K562 (cell line): ENCODE measurements around the gene PKP1. TPM values are rescaled to one million over a fixed set of nuclear protein-coding genes. Genes with fewer than 3 reads are reported as not detected.

Experiments
- ATAC-seq: fragments of 200-7000 bp; cut with Tn5 transposase; 3 replicates; pipeline ENCODE4 v1.9.1; 2020; ENCODE audit warnings: moderate library complexity
- BruUV-seq: library from RNA; stranded (reverse); fragments of 400-500 nt; replicated peaks from 2 replicates; lab custom pipeline; 2021; lab: Mats Ljungman, UMichigan
- CTCF ChIA-PET: fragments of 300-600 bp; formaldehyde crosslinking; extraction: SDS; loops from one replicate; lab custom pipeline; 2021; ENCODE audit warnings: low intra/inter-chr PET ratio; lab: Yijun Ruan, JAX
- POLR2A ChIA-PET: fragments of 300-600, 350-650 bp; sonication (Branson Sonifier 250); formaldehyde crosslinking; extraction: SDS; loops from one replicate; lab custom pipeline; 2021; ENCODE audit warnings: antibody characterized with exemption, inconsistent platforms; lab: Yijun Ruan, JAX
- DNase-seq, 4 experiments: peaks; one replicate each; pipeline versions ENCODE4 v3.0.0 to v3.0.0-alpha.2; 2011 to 2018; ENCODE audit warnings: low spot score in 3 of 4, mixed read lengths in 3 of 4; ENCODE audit errors: extremely low read depth in 1 of 4
- FAIRE-seq: peaks from 2 replicates; lab custom pipeline; 2011; peaks lifted over from hg19 to GRCh38; lab: Jason Lieb, UNC
- H2AFZ ChIP-seq: 2 replicates; pipeline ENCODE4 v1.6.0; 2011; ENCODE audit warnings: low read depth, low read length, control low read depth, inconsistent platforms
- H3K27ac ChIP-seq: fragments of 200-600 bp; 3 replicates; pipeline ENCODE4 v1.8.0; 2011; ENCODE audit warnings: low read depth, mild to moderate bottlenecking, control low read depth, inconsistent platforms, low read length, moderate library complexity, mixed read lengths; ENCODE audit errors: extremely low read depth
- H3K27me3 ChIP-seq, 2 experiments: fragments of 300-600 bp in 1 of 2; 2 replicates in 1 of 2; 3 replicates in 1 of 2; pipeline versions ENCODE4 v1.6.0 to v1.8.0; 2011; ENCODE audit warnings: inconsistent platforms in 2 of 2, low read length in 2 of 2, mild to moderate bottlenecking in 1 of 2, mixed read lengths in 1 of 2, moderate library complexity in 1 of 2; ENCODE audit not compliant: control insufficient read depth in 2 of 2, insufficient read depth in 2 of 2
- H3K36me3 ChIP-seq: fragments of 300-600 bp; 3 replicates; pipeline ENCODE4 v1.8.0; 2011; ENCODE audit warnings: mild to moderate bottlenecking, low read length, inconsistent platforms; ENCODE audit not compliant: control insufficient read depth, insufficient read depth
- H3K4me1 ChIP-seq, 2 experiments: fragments of 200-600 bp in 1 of 2; replicated peaks in 1 of 2; 2 replicates in 1 of 2; 3 replicates in 1 of 2; pipeline versions ENCODE4 v1.5.1 to v1.8.0; 2011; ENCODE audit warnings: inconsistent platforms in 2 of 2, low read length in 2 of 2, mild to moderate bottlenecking in 1 of 2, mixed read lengths in 1 of 2, moderate library complexity in 1 of 2; ENCODE audit not compliant: control insufficient read depth in 2 of 2, insufficient read depth in 2 of 2
- H3K4me2 ChIP-seq: 2 replicates; pipeline ENCODE4 v1.6.1; 2011; ENCODE audit warnings: low read length, control low read depth, inconsistent platforms, mixed read lengths; ENCODE audit not compliant: insufficient read depth
- H3K4me3 ChIP-seq: fragments of 200-600 bp; sonication (generic), shearing (Covaris generic); 2 replicates; pipeline ENCODE4 v1.5.1; 2016; ENCODE audit warnings: control low read depth, inconsistent platforms
- H3K79me2 ChIP-seq: fragments of 200-600 bp; 3 replicates; pipeline ENCODE4 v1.8.0; 2011; ENCODE audit warnings: low read length, inconsistent platforms; ENCODE audit not compliant: control insufficient read depth, insufficient read depth
- H3K9ac ChIP-seq, 2 experiments: 2 replicates each; pipeline versions ENCODE4 v1.6.0 to v1.6.1; 2011; ENCODE audit warnings: low read depth in 2 of 2, low read length in 2 of 2, control low read depth in 1 of 2, inconsistent platforms in 1 of 2, mild to moderate bottlenecking in 1 of 2, mixed read lengths in 1 of 2; ENCODE audit not compliant: insufficient read depth in 1 of 2
- H3K9me1 ChIP-seq: one replicate; pipeline ENCODE4 v1.6.0; 2011; ENCODE audit warnings: inconsistent platforms, mild to moderate bottlenecking, low read length, moderate library complexity; ENCODE audit not compliant: control insufficient read depth, insufficient read depth
- H3K9me3 ChIP-seq: replicated peaks from 2 replicates; pipeline ENCODE4 v1.5.1; 2011; ENCODE audit warnings: low read depth, low read length, inconsistent platforms; ENCODE audit not compliant: control insufficient read depth, insufficient read depth
- H4K20me1 ChIP-seq: replicated peaks from 2 replicates; pipeline ENCODE4 v1.6.1; 2011; ENCODE audit warnings: low read length, inconsistent platforms, mixed read lengths; ENCODE audit not compliant: control insufficient read depth, insufficient read depth
- ATF1 ChIP-seq, 2 experiments: fragments of 450-650 bp in 1 of 2; IDR thresholded peaks; 2 replicates each; pipeline ENCODE4 v1.6.1; 2016; ENCODE audit warnings: missing compliant biosample characterization in 1 of 2, missing genetic modification characterization in 1 of 2
- BHLHE40 ChIP-seq: IDR thresholded peaks from 2 replicates; pipeline ENCODE4 v1.6.1; 2011; ENCODE audit warnings: low read length, improper control_type of control experiment
- CCNT2 ChIP-seq: IDR thresholded peaks from 2 replicates; pipeline ENCODE4 v1.6.1; 2011; ENCODE audit warnings: borderline replicate concordance, low read depth, mild to moderate bottlenecking, moderate library complexity, mixed read lengths, low read length; ENCODE audit not compliant: insufficient read length; ENCODE audit errors: extremely low read depth
- HMGN3 ChIP-seq: IDR thresholded peaks from 2 replicates; pipeline ENCODE4 v1.6.1; 2011; ENCODE audit warnings: borderline replicate concordance, low read depth, mild to moderate bottlenecking, mixed read lengths, low read length; ENCODE audit not compliant: insufficient read length; ENCODE audit errors: extremely low read depth
- MAZ ChIP-seq, 2 experiments: fragments of 450-650 bp in 1 of 2; sonication (generic) in 1 of 2; formaldehyde crosslinking; IDR thresholded peaks in 1 of 2; conservative IDR thresholded peaks in 1 of 2; 2 replicates each; pipeline versions ENCODE4 v1.4.0 to v1.5.0; 2020; ENCODE audit warnings: mild to moderate bottlenecking in 1 of 2, missing genetic modification reagents in 1 of 2
- MYC ChIP-seq, 2 experiments: fragments of 250-450 bp in 1 of 2; sonication (Bioruptor Pico) in 1 of 2; IDR thresholded peaks; 2 replicates each; pipeline versions ENCODE4 v1.5.1 to v1.6.1; 2012 to 2021; ENCODE audit warnings: low read depth in 2 of 2, borderline replicate concordance in 1 of 2, improper control_type of control experiment in 1 of 2, low read length in 1 of 2, mild to moderate bottlenecking in 1 of 2, moderate library complexity in 1 of 2
- RB1 ChIP-seq: fragments of 450-650 bp; IDR thresholded peaks from 2 replicates; pipeline ENCODE4 v1.6.1; 2017; ENCODE audit warnings: low read depth, mild to moderate bottlenecking
- SP1 ChIP-seq: sonication (generic); formaldehyde crosslinking; IDR thresholded peaks from 2 replicates; pipeline ENCODE4 v1.8.1; 2022; ENCODE audit warnings: mild to moderate bottlenecking, missing genetic modification reagents
- TEAD4 ChIP-seq, 2 experiments: sonication (generic) in 1 of 2; formaldehyde crosslinking in 1 of 2; IDR thresholded peaks; 2 replicates each; pipeline versions ENCODE4 v1.6.1 to v1.8.0; 2012 to 2022; ENCODE audit warnings: borderline replicate concordance in 1 of 2, inconsistent platforms in 1 of 2, low read length in 1 of 2, mild to moderate bottlenecking in 1 of 2, missing genetic modification reagents in 1 of 2
- ZNF239 ChIP-seq: fragments of 250-450 bp; sonication (Bioruptor Pico); IDR thresholded peaks from 2 replicates; pipeline ENCODE4 v1.4.0; 2020; ENCODE audit warnings: mild to moderate bottlenecking
- ZNF668 ChIP-seq: fragments of 250-450 bp; sonication (Bioruptor Pico); IDR thresholded peaks from 2 replicates; pipeline ENCODE4 v1.8.0; 2022; ENCODE audit warnings: mild to moderate bottlenecking, inconsistent platforms
- WGBS: fragments of 100-300 bp; shearing (Covaris generic); methylation state at CpG from one replicate; pipeline ENCODE4 v1.1.6; 2016; ENCODE audit warnings: low coverage, mixed read lengths; ENCODE audit not compliant: insufficient coverage; ENCODE audit errors: missing lambda C conversion rate; 5-methylcytosine and 5-hydroxymethylcytosine counted together
- in situ Hi-C: fragments of 300-500 bp; cut with MboI; formaldehyde crosslinking; loops from 4 replicates; pipeline ENCODE4 v1.15.0; 2018; ENCODE audit warnings: inconsistent platforms, mixed read lengths
- intact Hi-C: fragments of 100-400 bp; cut with micrococcal nuclease; formaldehyde crosslinking; loops from 2 replicates; pipeline ENCODE4 v1.14.2; 2022
- polyA plus RNA-seq, 8 experiments: library from polyadenylated mRNA; depleted of rRNA in 4 of 8; stranded (reverse) in 5 of 8; unstranded in 3 of 8; fragments of >200 nt; fragmentation: Nextera tagmentation in 2 of 8; fragmentation: Illumina TruSeq in 1 of 8; extraction: Ambion mirVana in 2 of 8; extraction: Trizol in 1 of 8; gene quantifications; 2 replicates each; pipeline versions ENCODE4 v1.2.1 to v1.2.3, GENCODE V29; 2011 to 2014; ENCODE audit warnings: inconsistent platforms in 1 of 8, missing spikeins in 1 of 8
- total RNA-seq, 7 experiments: library from RNA; depleted of rRNA in 6 of 7; stranded (reverse); fragments of >200 nt in 6 of 7; fragmentation: Illumina TruSeq in 2 of 7; extraction: Trizol in 2 of 7; gene quantifications; 2 replicates each; pipeline versions ENCODE4 v1.2.1 to v1.2.3, GENCODE V29; 2011 to 2021; ENCODE audit warnings: low replicate concordance in 1 of 7
- TF ChIP-seq, protein P1 (sequence below): sonication (generic); formaldehyde crosslinking; IDR thresholded peaks from 2 replicates; pipeline ENCODE4 v1.9.0; 2022; ENCODE audit warnings: mild to moderate bottlenecking, missing genetic modification reagents
- TF ChIP-seq, protein P2 (sequence below): sonication (generic); formaldehyde crosslinking; IDR thresholded peaks from 2 replicates; pipeline ENCODE4 v1.8.0; 2022; ENCODE audit warnings: missing genetic modification reagents, mild to moderate bottlenecking, moderate library complexity, borderline replicate concordance
- TF ChIP-seq, protein P3 (sequence below): fragments of 150-350 bp; conservative IDR thresholded peaks from 2 replicates; pipeline ENCODE4 v1.6.1; 2014; ENCODE audit warnings: low read length
- TF ChIP-seq, protein P4 (sequence below): IDR thresholded peaks from 2 replicates; pipeline ENCODE4 v1.6.1; 2016; ENCODE audit warnings: missing genetic modification characterization, missing compliant biosample characterization

PKP1 gene
- total and polyA plus RNA-seq, 9 of the 15 experiments (the other 6 are each of a cell fraction or from before 2014, with no cell fraction given) = not detected

DNA sequence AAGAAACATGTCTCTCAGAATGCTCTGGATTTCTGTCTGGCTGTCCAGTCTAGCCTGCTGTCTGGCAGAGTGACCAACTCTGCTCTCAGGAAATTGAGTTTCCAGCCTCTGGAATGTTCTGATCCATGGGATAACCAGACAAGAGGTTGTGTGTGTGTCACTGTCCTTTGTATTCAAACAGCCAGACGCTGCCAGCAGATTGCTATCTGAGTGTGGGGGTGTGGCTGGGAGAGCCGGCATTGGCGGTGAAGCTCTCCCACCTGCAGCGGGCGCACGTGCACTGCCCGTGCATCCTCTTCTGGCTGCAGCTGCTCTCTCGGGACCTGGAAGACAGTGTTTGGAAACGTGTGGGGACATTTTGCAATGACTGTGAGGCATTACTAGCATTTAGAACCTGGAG lies 26.1 kb downstream of the PKP1 start:
- FAIRE-seq (peak; percentile 61), ATAC-seq (peak; percentile 93), DNase-seq (peak; percentile 69 to 87 (median 80))
- Histone ChIP-seq H3K27me3 (peaks cover 25 to 92% of the 10 kb centered on the region in 2 experiments; a peak in 4 of 5 replicates), H3K9ac (no peak overlapping the region), H2AFZ (no peak overlapping the region), H3K36me3 (no peaks in the 10 kb centered on the region), H3K4me1 (peaks cover 0 to 6% of the 10 kb centered on the region in 2 experiments; a peak in 2 of 5 replicates), H3K4me3 (no peak overlapping the region), H3K27ac (no peak overlapping the region), H3K9me1 (no peaks in the 10 kb centered on the region), H4K20me1 (peaks cover 24% of the 10 kb centered on the region), H3K4me2 (no peak overlapping the region), H3K9me3 (no peaks in the 10 kb centered on the region), H3K79me2 (no peaks in the 10 kb centered on the region)
- no TSS peak for BruUV-seq
- ChIA-PET POLR2A (interaction anchor here (0.5 to 0.9 kb wide), 4 partner anchors 12 to 220 kb away, joined by 3 read pairs; no protein-coding TSS in a partner anchor), CTCF (interaction anchor here (0.7 kb wide), 1 partner anchor 37 kb away, joined by 3 read pairs; no protein-coding TSS in a partner anchor)
- in situ Hi-C loops (no loop called here), intact Hi-C loops (loop anchor here (1.0 kb wide), 1 partner anchor 37 kb away; no protein-coding TSS in a partner anchor)
- 2% methylated on average over 9 of the region's 9 CpGs for WGBS
- TF ChIP-seq TEAD4 (IDR thresholded peaks at IDR 0.05; ENCODE audit: low read length) = peak; percentile 42; the same call in 1 of the 2 replicates
- no peak for TF ChIP-seq TEAD4 (CRISPR knock-in tag; IDR thresholded peaks at IDR 0.05; ENCODE audit: borderline replicate concordance)
- TF ChIP-seq SP1 (CRISPR knock-in tag) = no peak
- TF ChIP-seq, protein P1, sequence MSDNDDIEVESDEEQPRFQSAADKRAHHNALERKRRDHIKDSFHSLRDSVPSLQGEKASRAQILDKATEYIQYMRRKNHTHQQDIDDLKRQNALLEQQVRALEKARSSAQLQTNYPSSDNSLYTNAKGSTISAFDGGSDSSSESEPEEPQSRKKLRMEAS (CRISPR knock-in tag) = peak; percentile 77
- TF ChIP-seq, protein P2, sequence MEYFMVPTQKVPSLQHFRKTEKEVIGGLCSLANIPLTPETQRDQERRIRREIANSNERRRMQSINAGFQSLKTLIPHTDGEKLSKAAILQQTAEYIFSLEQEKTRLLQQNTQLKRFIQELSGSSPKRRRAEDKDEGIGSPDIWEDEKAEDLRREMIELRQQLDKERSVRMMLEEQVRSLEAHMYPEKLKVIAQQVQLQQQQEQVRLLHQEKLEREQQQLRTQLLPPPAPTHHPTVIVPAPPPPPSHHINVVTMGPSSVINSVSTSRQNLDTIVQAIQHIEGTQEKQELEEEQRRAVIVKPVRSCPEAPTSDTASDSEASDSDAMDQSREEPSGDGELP (CRISPR knock-in tag) = peak; percentile 67; the same call in 1 of the 2 replicates
- TF ChIP-seq MYC (IDR thresholded peaks at IDR 0.05; ENCODE audit: low read depth, low read length) = peak; percentile 56
- TF ChIP-seq MYC (CRISPR knock-in tag; IDR thresholded peaks at IDR 0.05; ENCODE audit: borderline replicate concordance, low read depth) = no peak
- peak; percentile 44; the same call in 1 of the 2 replicates for TF ChIP-seq RB1
- no peak for TF ChIP-seq ATF1 (CRISPR knock-in tag; IDR thresholded peaks at IDR 0.05)
- TF ChIP-seq ATF1 (tag; IDR thresholded peaks at IDR 0.05) = peak; percentile 26; the same call in 1 of the 2 replicates
- no peak for TF ChIP-seq ZNF668
- TF ChIP-seq ZNF239 (CRISPR knock-in tag) = no peak
- TF ChIP-seq CCNT2 = peak; percentile 43
- TF ChIP-seq, protein P3, sequence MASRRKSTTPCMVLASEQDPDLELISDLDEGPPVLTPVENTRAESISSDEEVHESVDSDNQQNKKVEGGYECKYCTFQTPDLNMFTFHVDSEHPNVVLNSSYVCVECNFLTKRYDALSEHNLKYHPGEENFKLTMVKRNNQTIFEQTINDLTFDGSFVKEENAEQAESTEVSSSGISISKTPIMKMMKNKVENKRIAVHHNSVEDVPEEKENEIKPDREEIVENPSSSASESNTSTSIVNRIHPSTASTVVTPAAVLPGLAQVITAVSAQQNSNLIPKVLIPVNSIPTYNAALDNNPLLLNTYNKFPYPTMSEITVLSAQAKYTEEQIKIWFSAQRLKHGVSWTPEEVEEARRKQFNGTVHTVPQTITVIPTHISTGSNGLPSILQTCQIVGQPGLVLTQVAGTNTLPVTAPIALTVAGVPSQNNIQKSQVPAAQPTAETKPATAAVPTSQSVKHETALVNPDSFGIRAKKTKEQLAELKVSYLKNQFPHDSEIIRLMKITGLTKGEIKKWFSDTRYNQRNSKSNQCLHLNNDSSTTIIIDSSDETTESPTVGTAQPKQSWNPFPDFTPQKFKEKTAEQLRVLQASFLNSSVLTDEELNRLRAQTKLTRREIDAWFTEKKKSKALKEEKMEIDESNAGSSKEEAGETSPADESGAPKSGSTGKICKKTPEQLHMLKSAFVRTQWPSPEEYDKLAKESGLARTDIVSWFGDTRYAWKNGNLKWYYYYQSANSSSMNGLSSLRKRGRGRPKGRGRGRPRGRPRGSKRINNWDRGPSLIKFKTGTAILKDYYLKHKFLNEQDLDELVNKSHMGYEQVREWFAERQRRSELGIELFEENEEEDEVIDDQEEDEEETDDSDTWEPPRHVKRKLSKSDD = no peak
- peak; percentile 99 for TF ChIP-seq BHLHE40
- TF ChIP-seq, protein P4, sequence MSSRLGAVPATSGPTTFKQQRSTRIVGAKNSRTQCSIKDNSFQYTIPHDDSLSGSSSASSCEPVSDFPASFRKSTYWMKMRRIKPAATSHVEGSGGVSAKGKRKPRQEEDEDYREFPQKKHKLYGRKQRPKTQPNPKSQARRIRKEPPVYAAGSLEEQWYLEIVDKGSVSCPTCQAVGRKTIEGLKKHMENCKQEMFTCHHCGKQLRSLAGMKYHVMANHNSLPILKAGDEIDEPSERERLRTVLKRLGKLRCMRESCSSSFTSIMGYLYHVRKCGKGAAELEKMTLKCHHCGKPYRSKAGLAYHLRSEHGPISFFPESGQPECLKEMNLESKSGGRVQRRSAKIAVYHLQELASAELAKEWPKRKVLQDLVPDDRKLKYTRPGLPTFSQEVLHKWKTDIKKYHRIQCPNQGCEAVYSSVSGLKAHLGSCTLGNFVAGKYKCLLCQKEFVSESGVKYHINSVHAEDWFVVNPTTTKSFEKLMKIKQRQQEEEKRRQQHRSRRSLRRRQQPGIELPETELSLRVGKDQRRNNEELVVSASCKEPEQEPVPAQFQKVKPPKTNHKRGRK (tag) = no peak
- TF ChIP-seq MAZ (CRISPR knock-in tag; conservative IDR thresholded peaks at IDR 0.05 in 1 of 2, IDR thresholded peaks at IDR 0.05 in 1 of 2) = 0 out of 4 replicates have a peak, but pooled peaks of 1 of the 2 experiments have one; percentile 33
- peak; percentile 71 for TF ChIP-seq HMGN3
